K562 (cell line): ENCODE measurements around the gene PRPSAP1. TPM values are rescaled to one million over a fixed set of nuclear protein-coding genes. Genes with fewer than 3 reads are reported as not detected.

Experiments used
- ARHGAP35 ChIP-seq: fragments of 450-650 bp; IDR thresholded peaks from 2 replicates; pipeline ENCODE4 v1.6.1; 2018; ENCODE audit not compliant: partially characterized antibody
- C11orf30 ChIP-seq: fragments of 450-650 bp; IDR thresholded peaks from 2 replicates; pipeline ENCODE4 v1.6.1; 2016; ENCODE audit warnings: low read depth, mild to moderate bottlenecking
- CHD4 ChIP-seq: fragments of 200-600 bp; sonication (generic); IDR thresholded peaks from 3 replicates; pipeline ENCODE4 v1.6.1; 2012; ENCODE audit warnings: low read depth, mild to moderate bottlenecking, mixed read lengths, low read length, inconsistent platforms; ENCODE audit not compliant: insufficient read depth, insufficient replicate concordance, poor library complexity, severe bottlenecking
- GTF2F1 ChIP-seq: IDR thresholded peaks from 2 replicates; pipeline ENCODE4 v1.6.1; 2011; ENCODE audit warnings: low read depth, low read length, improper control_type of control experiment
- HDAC3 ChIP-seq: fragments of 450-650 bp; IDR thresholded peaks from 2 replicates; pipeline ENCODE4 v1.6.1; 2018; ENCODE audit warnings: borderline replicate concordance, mild to moderate bottlenecking, moderate library complexity; ENCODE audit not compliant: partially characterized antibody
- ILF3 ChIP-seq: fragments of 450-650 bp; IDR thresholded peaks from 2 replicates; pipeline ENCODE4 v1.6.1; 2018; ENCODE audit warnings: antibody characterized with exemption, mild to moderate bottlenecking, moderate library complexity, borderline replicate concordance
- ILK ChIP-seq: fragments of 450-650 bp; IDR thresholded peaks from 2 replicates; pipeline ENCODE4 v1.6.1; 2016; ENCODE audit warnings: missing genetic modification characterization, low read depth, mild to moderate bottlenecking, missing compliant biosample characterization, moderate library complexity, borderline replicate concordance
- KDM1A ChIP-seq, 2 experiments: fragments of 450-650 bp; IDR thresholded peaks; 2 replicates each; pipeline ENCODE4 v1.6.1; 2016; ENCODE audit warnings: mild to moderate bottlenecking in 2 of 2
- KDM5B ChIP-seq: fragments of 200-600 bp; sonication (generic); IDR thresholded peaks from 2 replicates; pipeline ENCODE4 v1.6.1; 2012; ENCODE audit warnings: low read depth, mild to moderate bottlenecking, moderate library complexity, low read length, control low read depth, inconsistent platforms; ENCODE audit not compliant: insufficient replicate concordance
- LARP7 ChIP-seq: fragments of 450-650 bp; IDR thresholded peaks from 2 replicates; pipeline ENCODE4 v1.6.1; 2016
- MED1 ChIP-seq: sonication (generic); formaldehyde crosslinking; IDR thresholded peaks from 2 replicates; pipeline ENCODE4 v1.8.1; 2023; ENCODE audit warnings: missing genetic modification reagents, borderline replicate concordance
- MGA ChIP-seq: fragments of 450-650 bp; IDR thresholded peaks from 2 replicates; pipeline ENCODE4 v1.6.1; 2016; ENCODE audit warnings: mild to moderate bottlenecking, moderate library complexity
- NFIC ChIP-seq: fragments of 450-650 bp; IDR thresholded peaks from 2 replicates; pipeline ENCODE4 v1.6.1; 2017; ENCODE audit warnings: mild to moderate bottlenecking, inconsistent platforms
- POU5F1 ChIP-seq: fragments of 150-350 bp; IDR thresholded peaks from 2 replicates; pipeline ENCODE4 v1.6.1; 2014; ENCODE audit warnings: borderline replicate concordance, low read length, low read depth, mild to moderate bottlenecking; ENCODE audit not compliant: partially characterized antibody
- RB1 ChIP-seq: fragments of 450-650 bp; IDR thresholded peaks from 2 replicates; pipeline ENCODE4 v1.6.1; 2017; ENCODE audit warnings: low read depth, mild to moderate bottlenecking
- SMARCC2 ChIP-seq: fragments of 450-650 bp; IDR thresholded peaks from 2 replicates; pipeline ENCODE4 v1.6.1; 2017; ENCODE audit warnings: antibody characterized with exemption, moderate library complexity, mild to moderate bottlenecking, low read depth
- SUPT5H ChIP-seq: fragments of 450-650 bp; IDR thresholded peaks from 2 replicates; pipeline ENCODE4 v1.6.1; 2016
- ZNF584 ChIP-seq: fragments of 200-800 bp; sonication (Bioruptor generic); IDR thresholded peaks from 2 replicates; pipeline ENCODE4 v1.6.1; 2016; ENCODE audit warnings: low read depth, mild to moderate bottlenecking, missing genetic modification characterization, missing compliant biosample characterization
- polyA plus RNA-seq, 8 experiments: library from polyadenylated mRNA; depleted of rRNA in 4 of 8; stranded (reverse) in 5 of 8; unstranded in 3 of 8; fragments of >200 nt; fragmentation: Nextera tagmentation in 2 of 8; fragmentation: Illumina TruSeq in 1 of 8; extraction: Ambion mirVana in 2 of 8; extraction: Trizol in 1 of 8; gene quantifications; 2 replicates each; pipeline versions ENCODE4 v1.2.1 to v1.2.3, GENCODE V29; 2011 to 2014; ENCODE audit warnings: inconsistent platforms in 1 of 8, missing spikeins in 1 of 8
- total RNA-seq, 7 experiments: library from RNA; depleted of rRNA in 6 of 7; stranded (reverse); fragments of >200 nt in 6 of 7; fragmentation: Illumina TruSeq in 2 of 7; extraction: Trizol in 2 of 7; gene quantifications; 2 replicates each; pipeline versions ENCODE4 v1.2.1 to v1.2.3, GENCODE V29; 2011 to 2021; ENCODE audit warnings: low replicate concordance in 1 of 7

The PRPSAP1 gene
- total and polyA plus RNA-seq, 9 of the 15 experiments (the other 6 are each of a cell fraction or from before 2014, with no cell fraction given): 21.9 to 77.1 (median 40.8) TPM

GRCh38 chr17:76268015-76268749, 85.5 kb downstream of the PRPSAP1 start (continued):
- TF ChIP-seq POU5F1 (no peak), ILF3 (no peak), KDM1A (IDR thresholded peaks at IDR 0.05) (no peak), NFIC (peak; percentile 16; the same call in 1 of the 2 replicates), CHD4 (no peak), RB1 (peak; percentile 64; the same call in 1 of the 2 replicates), KDM5B (peak; percentile 66), MED1 (CRISPR knock-in tag) (no peak), ZNF584 (peak; percentile 52; the same call in 1 of the 2 replicates), ILK (tag) (0 out of 2 replicates have a peak, but pooled peaks have one; percentile 5), SMARCC2 (no peak), HDAC3 (peak; percentile 10), C11orf30 (no peak), ARHGAP35 (no peak), GTF2F1 (no peak), LARP7 (no peak), SUPT5H (peak; percentile 60), MGA (peak; percentile 41; the same call in 1 of the 2 replicates)
